ENCODE data around the gene ELOVL6. TPM values are rescaled to one million over a fixed set of nuclear protein-coding genes. Genes with fewer than 3 reads are reported as not detected.

Gene ELOVL6
- total and polyA plus RNA-seq, 9 of the 15 experiments (the other 6 are each of a cell fraction or from before 2014, with no cell fraction given), result 18.3 to 82.6 (median 46.0) TPM

DNA sequence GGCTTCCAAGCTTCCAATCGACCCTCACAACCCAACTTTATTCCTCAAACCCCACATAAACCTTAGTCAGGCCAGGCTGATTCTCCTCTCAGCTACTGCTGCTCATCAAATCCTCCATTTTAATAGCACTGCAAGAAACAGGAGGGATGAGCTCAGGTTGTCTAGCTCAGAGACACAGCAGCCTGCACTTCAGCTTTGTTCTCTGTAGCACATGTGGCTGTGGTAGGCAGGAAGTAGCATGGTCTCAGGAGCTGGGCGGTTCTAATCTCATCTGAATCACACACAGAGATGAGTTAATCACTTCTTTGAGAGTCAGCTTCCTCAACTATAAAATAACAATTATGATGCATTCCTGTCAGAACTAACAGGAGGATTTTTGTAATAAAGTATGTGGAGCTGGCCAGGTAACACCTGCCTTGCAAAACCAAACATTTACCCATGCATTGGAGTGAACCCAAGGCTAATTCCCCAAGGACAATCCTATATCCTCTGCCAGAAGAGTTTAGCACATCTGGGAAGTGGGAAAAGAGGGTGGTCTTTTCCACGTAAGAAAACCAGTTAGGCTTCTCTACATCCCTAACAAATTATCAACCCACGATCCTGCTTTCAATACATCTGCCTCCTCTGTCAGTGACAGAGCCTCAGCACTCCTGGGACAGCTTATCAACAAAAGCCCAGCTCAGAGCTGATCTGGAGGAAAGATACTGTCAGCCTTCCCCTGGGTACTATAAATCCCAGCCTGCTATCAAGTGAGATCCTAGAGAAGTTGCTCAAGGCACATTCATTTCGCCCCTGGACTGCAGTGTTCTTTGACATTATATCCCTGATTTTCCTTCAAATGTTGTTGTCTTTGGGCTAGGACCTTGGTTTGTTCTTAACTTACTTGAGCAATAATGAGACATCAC, 32.8 kb downstream of the ELOVL6 start (continued):
- TF ChIP-seq, protein P1, sequence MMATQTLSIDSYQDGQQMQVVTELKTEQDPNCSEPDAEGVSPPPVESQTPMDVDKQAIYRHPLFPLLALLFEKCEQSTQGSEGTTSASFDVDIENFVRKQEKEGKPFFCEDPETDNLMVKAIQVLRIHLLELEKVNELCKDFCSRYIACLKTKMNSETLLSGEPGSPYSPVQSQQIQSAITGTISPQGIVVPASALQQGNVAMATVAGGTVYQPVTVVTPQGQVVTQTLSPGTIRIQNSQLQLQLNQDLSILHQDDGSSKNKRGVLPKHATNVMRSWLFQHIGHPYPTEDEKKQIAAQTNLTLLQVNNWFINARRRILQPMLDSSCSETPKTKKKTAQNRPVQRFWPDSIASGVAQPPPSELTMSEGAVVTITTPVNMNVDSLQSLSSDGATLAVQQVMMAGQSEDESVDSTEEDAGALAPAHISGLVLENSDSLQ (IDR thresholded peaks at IDR 0.05), result peak; percentile 73
- no peak for TF ChIP-seq ETV1 (tag; conservative IDR thresholded peaks at IDR 0.05; ENCODE audit: low read depth)
- TF ChIP-seq ERF (CRISPR knock-in tag; IDR thresholded peaks at IDR 0.05), result no peak
- TF ChIP-seq, protein P2, sequence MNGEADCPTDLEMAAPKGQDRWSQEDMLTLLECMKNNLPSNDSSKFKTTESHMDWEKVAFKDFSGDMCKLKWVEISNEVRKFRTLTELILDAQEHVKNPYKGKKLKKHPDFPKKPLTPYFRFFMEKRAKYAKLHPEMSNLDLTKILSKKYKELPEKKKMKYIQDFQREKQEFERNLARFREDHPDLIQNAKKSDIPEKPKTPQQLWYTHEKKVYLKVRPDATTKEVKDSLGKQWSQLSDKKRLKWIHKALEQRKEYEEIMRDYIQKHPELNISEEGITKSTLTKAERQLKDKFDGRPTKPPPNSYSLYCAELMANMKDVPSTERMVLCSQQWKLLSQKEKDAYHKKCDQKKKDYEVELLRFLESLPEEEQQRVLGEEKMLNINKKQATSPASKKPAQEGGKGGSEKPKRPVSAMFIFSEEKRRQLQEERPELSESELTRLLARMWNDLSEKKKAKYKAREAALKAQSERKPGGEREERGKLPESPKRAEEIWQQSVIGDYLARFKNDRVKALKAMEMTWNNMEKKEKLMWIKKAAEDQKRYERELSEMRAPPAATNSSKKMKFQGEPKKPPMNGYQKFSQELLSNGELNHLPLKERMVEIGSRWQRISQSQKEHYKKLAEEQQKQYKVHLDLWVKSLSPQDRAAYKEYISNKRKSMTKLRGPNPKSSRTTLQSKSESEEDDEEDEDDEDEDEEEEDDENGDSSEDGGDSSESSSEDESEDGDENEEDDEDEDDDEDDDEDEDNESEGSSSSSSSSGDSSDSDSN (IDR thresholded peaks at IDR 0.05; ENCODE audit: borderline replicate concordance in 1 of 2, low read depth in 2 of 2, low read length in 2 of 2), result no peak
- TF ChIP-seq, protein P3, sequence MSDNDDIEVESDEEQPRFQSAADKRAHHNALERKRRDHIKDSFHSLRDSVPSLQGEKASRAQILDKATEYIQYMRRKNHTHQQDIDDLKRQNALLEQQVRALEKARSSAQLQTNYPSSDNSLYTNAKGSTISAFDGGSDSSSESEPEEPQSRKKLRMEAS (CRISPR knock-in tag; IDR thresholded peaks at IDR 0.05), result peak; percentile 53
- no peak for TF ChIP-seq FUS (optimal IDR thresholded peaks at IDR 0.05; ENCODE audit: low read depth, low read length)
- no peak for TF ChIP-seq FOXA1 (IDR thresholded peaks at IDR 0.05; ENCODE audit: borderline replicate concordance)
- 0 out of 2 replicates have a peak, but pooled peaks have one; percentile 33 for TF ChIP-seq LCOR (CRISPR knock-in tag; IDR thresholded peaks at IDR 0.05)
- no peak for TF ChIP-seq SMARCB1 (IDR thresholded peaks at IDR 0.05; ENCODE audit: insufficient read length, low read depth)
- no peak for TF ChIP-seq PHTF2 (CRISPR knock-in tag; IDR thresholded peaks at IDR 0.05)
- no peak for TF ChIP-seq NCOA4 (IDR thresholded peaks at IDR 0.05; ENCODE audit: partially characterized antibody)
- no peak for TF ChIP-seq HNRNPUL1 (IDR thresholded peaks at IDR 0.05; ENCODE audit: low read length)
- TF ChIP-seq, protein P4, sequence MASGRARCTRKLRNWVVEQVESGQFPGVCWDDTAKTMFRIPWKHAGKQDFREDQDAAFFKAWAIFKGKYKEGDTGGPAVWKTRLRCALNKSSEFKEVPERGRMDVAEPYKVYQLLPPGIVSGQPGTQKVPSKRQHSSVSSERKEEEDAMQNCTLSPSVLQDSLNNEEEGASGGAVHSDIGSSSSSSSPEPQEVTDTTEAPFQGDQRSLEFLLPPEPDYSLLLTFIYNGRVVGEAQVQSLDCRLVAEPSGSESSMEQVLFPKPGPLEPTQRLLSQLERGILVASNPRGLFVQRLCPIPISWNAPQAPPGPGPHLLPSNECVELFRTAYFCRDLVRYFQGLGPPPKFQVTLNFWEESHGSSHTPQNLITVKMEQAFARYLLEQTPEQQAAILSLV (tag; IDR thresholded peaks at IDR 0.05), result no peak
- TF ChIP-seq, protein P5, sequence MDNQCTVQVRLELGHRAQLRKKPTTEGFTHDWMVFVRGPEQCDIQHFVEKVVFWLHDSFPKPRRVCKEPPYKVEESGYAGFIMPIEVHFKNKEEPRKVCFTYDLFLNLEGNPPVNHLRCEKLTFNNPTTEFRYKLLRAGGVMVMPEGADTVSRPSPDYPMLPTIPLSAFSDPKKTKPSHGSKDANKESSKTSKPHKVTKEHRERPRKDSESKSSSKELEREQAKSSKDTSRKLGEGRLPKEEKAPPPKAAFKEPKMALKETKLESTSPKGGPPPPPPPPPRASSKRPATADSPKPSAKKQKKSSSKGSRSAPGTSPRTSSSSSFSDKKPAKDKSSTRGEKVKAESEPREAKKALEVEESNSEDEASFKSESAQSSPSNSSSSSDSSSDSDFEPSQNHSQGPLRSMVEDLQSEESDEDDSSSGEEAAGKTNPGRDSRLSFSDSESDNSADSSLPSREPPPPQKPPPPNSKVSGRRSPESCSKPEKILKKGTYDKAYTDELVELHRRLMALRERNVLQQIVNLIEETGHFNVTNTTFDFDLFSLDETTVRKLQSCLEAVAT (IDR thresholded peaks at IDR 0.05), result no peak
- no peak for TF ChIP-seq NCOA2 (IDR thresholded peaks at IDR 0.05; ENCODE audit: partially characterized antibody in 2 of 2)
- TF ChIP-seq, protein P6, sequence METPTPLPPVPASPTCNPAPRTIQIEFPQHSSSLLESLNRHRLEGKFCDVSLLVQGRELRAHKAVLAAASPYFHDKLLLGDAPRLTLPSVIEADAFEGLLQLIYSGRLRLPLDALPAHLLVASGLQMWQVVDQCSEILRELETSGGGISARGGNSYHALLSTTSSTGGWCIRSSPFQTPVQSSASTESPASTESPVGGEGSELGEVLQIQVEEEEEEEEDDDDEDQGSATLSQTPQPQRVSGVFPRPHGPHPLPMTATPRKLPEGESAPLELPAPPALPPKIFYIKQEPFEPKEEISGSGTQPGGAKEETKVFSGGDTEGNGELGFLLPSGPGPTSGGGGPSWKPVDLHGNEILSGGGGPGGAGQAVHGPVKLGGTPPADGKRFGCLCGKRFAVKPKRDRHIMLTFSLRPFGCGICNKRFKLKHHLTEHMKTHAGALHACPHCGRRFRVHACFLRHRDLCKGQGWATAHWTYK (CRISPR knock-in tag; IDR thresholded peaks at IDR 0.05), result no peak
- TF ChIP-seq STAG1 (CRISPR knock-in tag; IDR thresholded peaks at IDR 0.05; ENCODE audit: borderline replicate concordance), result no peak
- no peak for TF ChIP-seq SREBF2 (CRISPR knock-in tag; IDR thresholded peaks at IDR 0.05)
- TF ChIP-seq NR2C2 (CRISPR knock-in tag; IDR thresholded peaks at IDR 0.05), result no peak
- TF ChIP-seq NR2C2 (tag; IDR thresholded peaks at IDR 0.05), result no peak
